ENCODE results near the gene CACNA1C. TPM values are rescaled to one million over a fixed set of nuclear protein-coding genes. Genes with fewer than 3 reads are reported as not detected.

Gene CACNA1C
- total RNA-seq, 4 donors from 2014 or later = 0.38 to 2.4 (median 1.4) TPM

DNA sequence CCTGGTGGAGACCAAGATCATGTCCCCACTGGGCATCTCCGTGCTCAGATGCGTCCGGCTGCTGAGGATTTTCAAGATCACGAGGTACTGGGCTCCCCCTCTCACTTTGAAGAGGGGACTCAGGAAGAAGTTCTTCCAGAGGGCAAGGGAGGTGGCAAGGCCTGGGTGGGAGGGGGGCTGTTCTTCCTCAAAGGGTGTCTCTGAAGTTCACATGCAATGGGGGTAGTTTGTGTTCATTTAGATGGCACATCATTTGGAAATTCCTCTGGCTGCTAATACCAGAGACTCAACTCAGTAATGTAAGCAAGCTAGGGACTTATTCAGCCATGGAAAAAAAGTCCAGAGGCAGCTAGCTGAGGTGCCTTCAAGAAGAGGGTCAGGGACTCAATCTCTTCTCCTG is 514.9 kb downstream of the CACNA1C start:
- WGBS, 2 donors = 90 to 100% methylated on average over 4 of the region's 4 CpGs
- no peak for TF ChIP-seq POLR2A (IDR thresholded peaks at IDR 0.05)
- TF ChIP-seq, protein P1, sequence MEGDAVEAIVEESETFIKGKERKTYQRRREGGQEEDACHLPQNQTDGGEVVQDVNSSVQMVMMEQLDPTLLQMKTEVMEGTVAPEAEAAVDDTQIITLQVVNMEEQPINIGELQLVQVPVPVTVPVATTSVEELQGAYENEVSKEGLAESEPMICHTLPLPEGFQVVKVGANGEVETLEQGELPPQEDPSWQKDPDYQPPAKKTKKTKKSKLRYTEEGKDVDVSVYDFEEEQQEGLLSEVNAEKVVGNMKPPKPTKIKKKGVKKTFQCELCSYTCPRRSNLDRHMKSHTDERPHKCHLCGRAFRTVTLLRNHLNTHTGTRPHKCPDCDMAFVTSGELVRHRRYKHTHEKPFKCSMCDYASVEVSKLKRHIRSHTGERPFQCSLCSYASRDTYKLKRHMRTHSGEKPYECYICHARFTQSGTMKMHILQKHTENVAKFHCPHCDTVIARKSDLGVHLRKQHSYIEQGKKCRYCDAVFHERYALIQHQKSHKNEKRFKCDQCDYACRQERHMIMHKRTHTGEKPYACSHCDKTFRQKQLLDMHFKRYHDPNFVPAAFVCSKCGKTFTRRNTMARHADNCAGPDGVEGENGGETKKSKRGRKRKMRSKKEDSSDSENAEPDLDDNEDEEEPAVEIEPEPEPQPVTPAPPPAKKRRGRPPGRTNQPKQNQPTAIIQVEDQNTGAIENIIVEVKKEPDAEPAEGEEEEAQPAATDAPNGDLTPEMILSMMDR (IDR thresholded peaks at IDR 0.05) = no peak
- intact Hi-C loops (cut with DNase I; ENCODE audit: low total_unique reads) = loop anchor here (5.0 kb wide), 1 partner anchor 310 kb away; no protein-coding TSS in a partner anchor

DNA sequence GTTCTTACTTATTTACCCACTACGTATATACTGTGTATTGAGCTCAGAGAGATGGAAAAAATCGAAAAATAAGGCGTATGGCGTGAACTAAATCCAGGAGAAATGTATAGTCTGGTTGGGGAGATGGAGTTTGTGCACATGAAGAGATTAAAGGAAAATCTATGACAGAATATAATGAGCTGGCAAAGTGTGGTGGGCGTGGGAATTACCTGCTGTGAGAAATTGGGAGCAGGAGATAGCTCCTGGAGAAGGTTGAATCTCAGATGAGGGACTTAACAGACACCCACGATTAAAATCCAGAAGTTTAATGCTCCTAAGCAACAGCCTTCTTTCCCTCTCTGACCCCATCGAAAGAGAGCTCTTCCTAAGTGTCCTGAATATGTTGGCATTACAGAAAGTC is 517.8 kb downstream of the CACNA1C start:
- intact Hi-C loops (cut with DNase I; ENCODE audit: low total_unique reads) = no loop called here
- TF ChIP-seq, protein P1 (IDR thresholded peaks at IDR 0.05) = no peak
- no peak for TF ChIP-seq POLR2A (IDR thresholded peaks at IDR 0.05)
- no peak overlapping the region for H3K4me3 ChIP-seq (ENCODE audit: low read depth, poor library complexity, severe bottlenecking)
- 88 to 92% methylated on average over 7 of the region's 7 CpGs for WGBS, 2 donors
- DNase-seq (ENCODE audit: low spot score in 2 of 2) = no peak

More for the DNA sequence above, 514.9 kb downstream of the CACNA1C start:
- H3K4me3 ChIP-seq (ENCODE audit: low read depth, poor library complexity, severe bottlenecking) = no peak overlapping the region
- DNase-seq (ENCODE audit: low spot score in 2 of 2) = no peak

DNA sequence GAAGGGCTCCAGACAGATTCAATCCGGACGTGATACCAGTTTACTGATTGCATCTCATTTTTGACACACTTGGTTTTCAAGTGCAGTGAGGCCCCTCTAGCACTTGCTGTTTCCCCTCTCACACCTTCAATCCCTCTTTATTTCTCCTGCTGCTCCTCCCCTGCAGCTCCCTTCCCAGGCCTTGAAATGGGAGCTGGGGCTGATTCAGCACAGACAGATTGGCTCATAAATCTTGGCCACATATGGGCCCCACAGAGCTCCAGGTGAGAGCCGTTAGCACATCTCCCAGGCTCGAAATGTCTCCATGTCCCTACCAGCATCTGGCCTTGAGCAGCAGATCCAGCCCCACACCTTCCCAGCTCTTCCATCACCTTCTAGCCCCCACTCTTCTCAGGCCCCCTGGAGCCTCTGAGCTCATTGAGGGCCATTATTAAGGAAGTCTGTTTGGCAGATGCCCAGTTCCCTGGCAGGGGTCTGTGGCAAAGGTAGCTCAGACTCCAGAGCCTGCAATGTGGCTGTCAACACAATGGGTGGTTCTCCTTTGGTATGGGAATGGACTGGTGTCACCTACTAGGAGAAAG is 521.7 kb downstream of the CACNA1C start:
- WGBS, 2 donors = 76 to 79% methylated on average over 4 of the region's 4 CpGs
- DNase-seq (ENCODE audit: low spot score in 2 of 2) = no peak
- intact Hi-C loops (cut with DNase I; ENCODE audit: low total_unique reads) = no loop called here
- no peak overlapping the region for H3K4me3 ChIP-seq (ENCODE audit: low read depth, poor library complexity, severe bottlenecking)
- TF ChIP-seq POLR2A (IDR thresholded peaks at IDR 0.05) = no peak
- TF ChIP-seq, protein P1 (IDR thresholded peaks at IDR 0.05) = no peak

DNA sequence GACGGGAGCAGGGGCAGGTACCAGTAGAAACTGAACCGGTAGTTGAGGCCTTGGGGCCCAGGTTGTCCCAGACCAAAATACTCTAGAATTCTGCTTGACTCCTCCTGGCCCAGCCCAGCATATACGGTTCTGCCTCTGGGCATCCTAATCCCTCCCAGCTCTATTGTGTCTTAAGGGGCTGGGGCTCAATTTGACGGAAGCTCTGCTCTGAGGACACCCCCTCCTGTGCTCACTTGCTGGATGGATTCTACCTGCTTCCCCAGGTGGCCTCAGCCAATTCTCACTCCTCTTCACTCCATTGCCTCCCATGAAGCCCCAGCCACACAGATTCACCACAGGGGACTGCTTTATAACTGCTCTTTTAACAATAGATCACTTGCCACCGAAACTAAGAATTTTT is 522.5 kb downstream of the CACNA1C start:
- no peak for DNase-seq (ENCODE audit: low spot score in 2 of 2)
- H3K4me3 ChIP-seq (ENCODE audit: low read depth, poor library complexity, severe bottlenecking) = no peak overlapping the region
- WGBS, 2 donors = 79 to 91% methylated on average over 5 of the region's 5 CpGs
- intact Hi-C loops (cut with DNase I; ENCODE audit: low total_unique reads) = no loop called here
- TF ChIP-seq, protein P1 (IDR thresholded peaks at IDR 0.05) = no peak
- TF ChIP-seq POLR2A (IDR thresholded peaks at IDR 0.05) = no peak

DNA sequence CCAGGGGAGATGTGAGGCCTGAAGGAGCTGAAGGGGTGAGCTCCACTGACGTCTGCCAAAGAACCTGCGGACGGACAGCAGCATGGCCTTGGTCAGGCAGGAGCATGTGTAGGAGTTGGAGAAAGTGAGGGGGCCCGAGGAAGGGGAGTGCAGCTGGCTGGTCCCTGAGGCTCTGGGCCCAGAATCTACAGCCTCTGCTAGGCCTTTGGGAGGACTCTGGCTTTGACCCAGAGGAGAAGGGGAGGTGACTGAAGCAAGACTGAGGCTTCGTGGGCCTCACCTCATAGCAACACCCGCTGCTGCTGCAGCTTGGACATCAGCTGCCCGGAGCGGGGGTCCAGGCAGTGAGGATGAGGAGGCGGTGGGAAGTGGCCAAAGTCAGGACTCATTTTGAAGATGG is 525.4 kb downstream of the CACNA1C start:
- no peak overlapping the region for H3K4me3 ChIP-seq (ENCODE audit: low read depth, poor library complexity, severe bottlenecking)
- no peak for DNase-seq (ENCODE audit: low spot score in 2 of 2)
- WGBS, 2 donors = 94 to 95% methylated on average over 9 of the region's 9 CpGs
- TF ChIP-seq POLR2A (IDR thresholded peaks at IDR 0.05) = no peak
- TF ChIP-seq, protein P1 (IDR thresholded peaks at IDR 0.05) = no peak
- intact Hi-C loops (cut with DNase I; ENCODE audit: low total_unique reads) = no loop called here

DNA sequence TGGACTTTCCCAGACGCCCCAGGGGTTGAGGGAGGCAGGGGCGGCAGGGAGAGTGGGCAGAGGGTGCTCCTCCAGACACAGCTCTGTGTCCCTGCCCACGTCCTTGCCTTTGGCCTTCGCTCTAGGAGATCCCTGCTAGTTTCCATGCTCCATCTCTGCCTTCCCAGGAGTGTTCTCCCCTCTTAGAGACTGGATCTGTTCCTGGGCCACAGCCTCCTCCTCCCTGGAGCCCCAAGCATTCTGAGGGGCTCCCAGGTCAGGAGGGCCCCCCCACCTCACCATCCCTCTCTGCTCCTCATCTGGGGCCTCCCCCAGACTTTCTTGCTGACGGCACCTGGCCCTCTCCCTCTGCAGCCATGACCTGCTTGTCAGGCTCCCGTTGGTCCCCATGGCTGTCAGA is 526.0 kb downstream of the CACNA1C start:
- no peak overlapping the region for H3K4me3 ChIP-seq (ENCODE audit: low read depth, poor library complexity, severe bottlenecking)
- WGBS, 2 donors = 97% methylated on average over 6 of the region's 6 CpGs
- no peak for DNase-seq (ENCODE audit: low spot score in 2 of 2)
- TF ChIP-seq, protein P1 (IDR thresholded peaks at IDR 0.05) = no peak
- no peak for TF ChIP-seq POLR2A (IDR thresholded peaks at IDR 0.05)
- intact Hi-C loops (cut with DNase I; ENCODE audit: low total_unique reads) = no loop called here
